HEK293 (cell line): ENCODE measurements around the gene ARHGEF37.

Experiments
- BCL11A ChIP-seq: fragments of 450-650 bp; formaldehyde crosslinking; IDR thresholded peaks from 2 replicates; pipeline ENCODE4 v1.5.1; 2016; ENCODE audit warnings: low read depth, missing biosample characterization, missing genetic modification characterization
- EGR2 ChIP-seq: fragments of 450-650 bp; formaldehyde crosslinking; IDR thresholded peaks from 2 replicates; pipeline ENCODE4 v1.5.1; 2016; ENCODE audit warnings: low read depth, missing biosample characterization, missing genetic modification characterization
- GLI2 ChIP-seq: fragments of 450-650 bp; formaldehyde crosslinking; IDR thresholded peaks from 2 replicates; pipeline ENCODE4; 2017; ENCODE audit warnings: missing biosample characterization, missing genetic modification characterization, low read depth, borderline replicate concordance
- GLIS1 ChIP-seq: fragments of 450-650 bp; formaldehyde crosslinking; IDR thresholded peaks from 2 replicates; pipeline ENCODE4 v1.5.1; 2016; ENCODE audit warnings: missing biosample characterization, missing genetic modification characterization
- KLF16 ChIP-seq: fragments of 450-650 bp; formaldehyde crosslinking; IDR thresholded peaks from 2 replicates; pipeline ENCODE4 v1.5.1; 2017; ENCODE audit warnings: missing biosample characterization, missing genetic modification characterization
- KLF8 ChIP-seq: fragments of 450-650 bp; formaldehyde crosslinking; IDR thresholded peaks from 2 replicates; pipeline ENCODE4 v1.5.1; 2016; ENCODE audit warnings: missing biosample characterization, missing genetic modification characterization
- MEIS1 ChIP-seq: sonication (generic); formaldehyde crosslinking; IDR thresholded peaks from 2 replicates; pipeline ENCODE4 v1.8.1; 2022; ENCODE audit warnings: missing genetic modification reagents, mild to moderate bottlenecking, borderline replicate concordance
- OSR2 ChIP-seq: fragments of 450-650 bp; formaldehyde crosslinking; IDR thresholded peaks from 2 replicates; pipeline ENCODE4 v1.5.1; 2016; ENCODE audit warnings: missing biosample characterization, missing genetic modification characterization
- REPIN1 ChIP-seq: fragments of 450-650 bp; formaldehyde crosslinking; IDR thresholded peaks from 2 replicates; pipeline ENCODE4 v1.5.1; 2017; ENCODE audit warnings: missing biosample characterization, missing genetic modification characterization, low read depth
- SP3 ChIP-seq: fragments of 450-650 bp; formaldehyde crosslinking; IDR thresholded peaks from 2 replicates; pipeline ENCODE4 v1.5.1; 2016; ENCODE audit warnings: missing biosample characterization, missing genetic modification characterization
- YY1 ChIP-seq: fragments of 450-650 bp; formaldehyde crosslinking; IDR thresholded peaks from 2 replicates; pipeline ENCODE4 v1.5.1; 2018; ENCODE audit warnings: missing biosample characterization, missing genetic modification characterization
- ZFHX2 ChIP-seq: fragments of 450-650 bp; formaldehyde crosslinking; conservative IDR thresholded peaks from 2 replicates; pipeline ENCODE4 v1.5.1; 2016; ENCODE audit warnings: missing biosample characterization, missing genetic modification characterization
- ZFP37 ChIP-seq: fragments of 450-650 bp; formaldehyde crosslinking; IDR thresholded peaks from 2 replicates; pipeline ENCODE4 v1.5.1; 2016; ENCODE audit warnings: missing biosample characterization, missing genetic modification characterization
- ZIC2 ChIP-seq: fragments of 450-650 bp; formaldehyde crosslinking; IDR thresholded peaks from 2 replicates; pipeline ENCODE4 v1.5.1; 2016; ENCODE audit warnings: missing biosample characterization, missing genetic modification characterization
- ZNF133 ChIP-seq: fragments of 450-650 bp; formaldehyde crosslinking; IDR thresholded peaks from 2 replicates; pipeline ENCODE4 v1.5.1; 2016; ENCODE audit warnings: missing biosample characterization, missing genetic modification characterization
- ZNF148 ChIP-seq: fragments of 450-650 bp; formaldehyde crosslinking; IDR thresholded peaks from 2 replicates; pipeline ENCODE4 v1.5.0; 2017; ENCODE audit warnings: missing biosample characterization, missing genetic modification characterization, borderline replicate concordance
- ZNF175 ChIP-seq: fragments of 450-650 bp; formaldehyde crosslinking; IDR thresholded peaks from 2 replicates; pipeline ENCODE4 v1.5.1; 2016; ENCODE audit warnings: missing biosample characterization, missing genetic modification characterization
- ZNF18 ChIP-seq: fragments of 450-650 bp; formaldehyde crosslinking; IDR thresholded peaks from 2 replicates; pipeline ENCODE4 v1.5.1; 2016; ENCODE audit warnings: missing biosample characterization, missing genetic modification characterization
- ZNF391 ChIP-seq: fragments of 450-650 bp; formaldehyde crosslinking; IDR thresholded peaks from 2 replicates; pipeline ENCODE4 v1.5.1; 2016; ENCODE audit warnings: low read depth, missing biosample characterization, missing genetic modification characterization, borderline replicate concordance
- ZNF394 ChIP-seq: fragments of 450-650 bp; formaldehyde crosslinking; IDR thresholded peaks from 2 replicates; pipeline ENCODE4 v1.5.1; 2016; ENCODE audit warnings: missing biosample characterization, missing genetic modification characterization, mild to moderate bottlenecking, moderate library complexity, borderline replicate concordance
- ZNF521 ChIP-seq: fragments of 450-650 bp; formaldehyde crosslinking; IDR thresholded peaks from 2 replicates; pipeline ENCODE4 v1.5.1; 2017; ENCODE audit warnings: missing biosample characterization, mild to moderate bottlenecking, missing genetic modification characterization
- ZNF530 ChIP-seq: fragments of 450-650 bp; formaldehyde crosslinking; IDR thresholded peaks from 2 replicates; pipeline ENCODE4 v1.5.1; 2016; ENCODE audit warnings: low read depth, missing biosample characterization, missing genetic modification characterization
- ZNF549 ChIP-seq: fragments of 450-650 bp; IDR thresholded peaks from 2 replicates; pipeline ENCODE4 v1.5.1; 2018; ENCODE audit warnings: missing biosample characterization, missing genetic modification characterization, mild to moderate bottlenecking, inconsistent platforms, moderate library complexity
- ZNF645 ChIP-seq: fragments of 450-650 bp; formaldehyde crosslinking; IDR thresholded peaks from 2 replicates; pipeline ENCODE4; 2016; ENCODE audit warnings: missing biosample characterization, missing genetic modification characterization
- ZNF747 ChIP-seq: fragments of 450-650 bp; formaldehyde crosslinking; IDR thresholded peaks from 2 replicates; pipeline ENCODE4 v1.5.1; 2016; ENCODE audit warnings: missing biosample characterization, missing genetic modification characterization
- TF ChIP-seq, protein P1 (sequence below): fragments of 450-650 bp; formaldehyde crosslinking; IDR thresholded peaks from 2 replicates; pipeline ENCODE4 v1.5.1; 2016; ENCODE audit warnings: missing biosample characterization, missing genetic modification characterization
- TF ChIP-seq, protein P2 (sequence below): fragments of 450-650 bp; formaldehyde crosslinking; IDR thresholded peaks from 2 replicates; pipeline ENCODE4 v1.5.1; 2016; ENCODE audit warnings: missing biosample characterization, missing genetic modification characterization
- TF ChIP-seq, protein P3 (sequence below): fragments of 450-650 bp; formaldehyde crosslinking; IDR thresholded peaks from 2 replicates; pipeline ENCODE4 v1.5.1; 2017; ENCODE audit warnings: missing biosample characterization, missing genetic modification characterization
- TF ChIP-seq, protein P4 (sequence below): fragments of 450-650 bp; formaldehyde crosslinking; IDR thresholded peaks from 2 replicates; pipeline ENCODE4 v1.5.1; 2016; ENCODE audit warnings: missing biosample characterization, missing genetic modification characterization

The ARHGEF37 gene

DNA sequence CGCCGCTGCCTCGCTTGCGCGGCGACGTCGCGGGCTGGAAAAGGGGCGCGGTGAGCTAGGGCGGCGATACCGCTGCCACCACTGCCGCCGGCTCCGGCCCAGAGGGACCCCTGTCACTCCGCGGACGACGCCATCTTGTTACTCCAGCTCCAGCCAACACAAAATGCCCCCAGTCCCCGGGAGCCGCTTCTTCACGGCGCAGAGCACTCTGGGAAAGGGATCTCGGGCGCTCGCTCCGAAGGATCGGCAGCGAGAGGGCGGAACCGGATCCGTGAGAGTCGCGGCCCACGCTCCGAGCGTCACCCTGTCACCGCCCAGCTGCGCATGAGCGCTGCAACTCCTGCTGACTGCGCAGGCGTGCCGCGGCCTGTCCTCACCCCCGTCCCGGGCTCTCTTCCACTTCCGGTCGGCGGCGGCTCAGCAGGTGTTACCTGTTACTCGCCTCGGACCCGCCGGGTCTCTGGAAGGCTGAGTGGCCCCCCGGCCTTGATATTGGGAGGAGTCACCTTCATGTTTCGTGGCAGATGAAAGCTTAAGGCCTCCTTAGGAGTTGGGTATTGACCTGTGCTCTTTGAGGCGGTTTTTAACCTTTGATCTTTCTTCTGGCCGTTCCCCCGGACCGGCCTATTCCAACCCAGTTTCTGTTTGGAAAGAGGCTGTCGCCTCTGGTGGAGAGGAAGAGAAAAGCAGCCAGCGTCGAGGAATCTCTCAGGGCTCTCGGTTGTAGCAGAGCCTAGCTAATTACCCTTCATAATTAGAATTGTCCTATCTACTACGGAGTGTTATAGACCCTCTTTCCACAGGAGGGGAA, 29.9 kb upstream of the ARHGEF37 start, which contains the start of gene CSNK1A1 (continued):
- TF ChIP-seq REPIN1 (tag by site-specific recombination) (no peak), ZNF521 (tag by site-specific recombination) (no peak), ZNF747 (tag by site-specific recombination) (no peak), BCL11A (peak; percentile 100), ZNF18 (tag by site-specific recombination) (no peak), MEIS1 (CRISPR knock-in tag) (no peak), GLI2 (tag by site-specific recombination) (no peak), ZNF133 (no peak), GLIS1 (peak; percentile 56), SP3 (tag by site-specific recombination) (peak; percentile 81), ZNF175 (tag by site-specific recombination) (no peak), ZIC2 (peak; percentile 61; the same call in 1 of the 2 replicates), OSR2 (tag by site-specific recombination) (no peak; the same call in 1 of the 2 replicates), ZNF645 (no peak), ZNF530 (no peak), ZFHX2 (tag by site-specific recombination) (peak; percentile 82), ZNF391 (tag by site-specific recombination) (peak; percentile 54; the same call in 1 of the 2 replicates), ZFP37 (tag by site-specific recombination) (peak; percentile 22; the same call in 1 of the 2 replicates), KLF16 (no peak), ZNF549 (tag by site-specific recombination) (no peak), KLF8 (tag by site-specific recombination) (peak; percentile 54; the same call in 1 of the 2 replicates), EGR2 (peak; percentile 71), ZNF148 (tag by site-specific recombination) (no peak), ZNF394 (peak; percentile 39; the same call in 1 of the 2 replicates), YY1 (tag by site-specific recombination) (peak; percentile 91)
- TF ChIP-seq, protein P1, sequence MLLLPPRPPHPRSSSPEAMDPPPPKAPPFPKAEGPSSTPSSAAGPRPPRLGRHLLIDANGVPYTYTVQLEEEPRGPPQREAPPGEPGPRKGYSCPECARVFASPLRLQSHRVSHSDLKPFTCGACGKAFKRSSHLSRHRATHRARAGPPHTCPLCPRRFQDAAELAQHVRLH (tag by site-specific recombination) = peak; percentile 90
- TF ChIP-seq, protein P2, sequence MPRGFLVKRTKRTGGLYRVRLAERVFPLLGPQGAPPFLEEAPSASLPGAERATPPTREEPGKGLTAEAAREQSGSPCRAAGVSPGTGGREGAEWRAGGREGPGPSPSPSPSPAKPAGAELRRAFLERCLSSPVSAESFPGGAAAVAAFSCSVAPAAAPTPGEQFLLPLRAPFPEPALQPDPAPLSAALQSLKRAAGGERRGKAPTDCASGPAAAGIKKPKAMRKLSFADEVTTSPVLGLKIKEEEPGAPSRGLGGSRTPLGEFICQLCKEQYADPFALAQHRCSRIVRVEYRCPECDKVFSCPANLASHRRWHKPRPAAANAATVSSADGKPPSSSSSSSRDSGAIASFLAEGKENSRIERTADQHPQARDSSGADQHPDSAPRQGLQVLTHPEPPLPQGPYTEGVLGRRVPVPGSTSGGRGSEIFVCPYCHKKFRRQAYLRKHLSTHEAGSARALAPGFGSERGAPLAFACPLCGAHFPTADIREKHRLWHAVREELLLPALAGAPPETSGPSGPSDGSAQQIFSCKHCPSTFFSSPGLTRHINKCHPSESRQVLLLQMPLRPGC (tag by site-specific recombination) = no peak
- TF ChIP-seq, protein P3, sequence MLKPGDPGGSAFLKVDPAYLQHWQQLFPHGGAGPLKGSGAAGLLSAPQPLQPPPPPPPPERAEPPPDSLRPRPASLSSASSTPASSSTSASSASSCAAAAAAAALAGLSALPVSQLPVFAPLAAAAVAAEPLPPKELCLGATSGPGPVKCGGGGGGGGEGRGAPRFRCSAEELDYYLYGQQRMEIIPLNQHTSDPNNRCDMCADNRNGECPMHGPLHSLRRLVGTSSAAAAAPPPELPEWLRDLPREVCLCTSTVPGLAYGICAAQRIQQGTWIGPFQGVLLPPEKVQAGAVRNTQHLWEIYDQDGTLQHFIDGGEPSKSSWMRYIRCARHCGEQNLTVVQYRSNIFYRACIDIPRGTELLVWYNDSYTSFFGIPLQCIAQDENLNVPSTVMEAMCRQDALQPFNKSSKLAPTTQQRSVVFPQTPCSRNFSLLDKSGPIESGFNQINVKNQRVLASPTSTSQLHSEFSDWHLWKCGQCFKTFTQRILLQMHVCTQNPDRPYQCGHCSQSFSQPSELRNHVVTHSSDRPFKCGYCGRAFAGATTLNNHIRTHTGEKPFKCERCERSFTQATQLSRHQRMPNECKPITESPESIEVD (tag by site-specific recombination) = no peak
- TF ChIP-seq, protein P4, sequence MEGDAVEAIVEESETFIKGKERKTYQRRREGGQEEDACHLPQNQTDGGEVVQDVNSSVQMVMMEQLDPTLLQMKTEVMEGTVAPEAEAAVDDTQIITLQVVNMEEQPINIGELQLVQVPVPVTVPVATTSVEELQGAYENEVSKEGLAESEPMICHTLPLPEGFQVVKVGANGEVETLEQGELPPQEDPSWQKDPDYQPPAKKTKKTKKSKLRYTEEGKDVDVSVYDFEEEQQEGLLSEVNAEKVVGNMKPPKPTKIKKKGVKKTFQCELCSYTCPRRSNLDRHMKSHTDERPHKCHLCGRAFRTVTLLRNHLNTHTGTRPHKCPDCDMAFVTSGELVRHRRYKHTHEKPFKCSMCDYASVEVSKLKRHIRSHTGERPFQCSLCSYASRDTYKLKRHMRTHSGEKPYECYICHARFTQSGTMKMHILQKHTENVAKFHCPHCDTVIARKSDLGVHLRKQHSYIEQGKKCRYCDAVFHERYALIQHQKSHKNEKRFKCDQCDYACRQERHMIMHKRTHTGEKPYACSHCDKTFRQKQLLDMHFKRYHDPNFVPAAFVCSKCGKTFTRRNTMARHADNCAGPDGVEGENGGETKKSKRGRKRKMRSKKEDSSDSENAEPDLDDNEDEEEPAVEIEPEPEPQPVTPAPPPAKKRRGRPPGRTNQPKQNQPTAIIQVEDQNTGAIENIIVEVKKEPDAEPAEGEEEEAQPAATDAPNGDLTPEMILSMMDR = peak; percentile 55; the same call in 1 of the 2 replicates
